ENCODE results near the gene NUDT4B. TPM values are rescaled to one million over a fixed set of nuclear protein-coding genes. Genes with fewer than 3 reads are reported as not detected.
"Not testable (repeated sequence)": the region's sequence is repeated elsewhere in the genome, so short reads cannot be mapped to it uniquely, and the experiment has no call there.

Gene NUDT4B
- total and polyA plus RNA-seq, 8 donors = 0.27 to 1.8 (median 0.42) TPM; not detected in 2

- H3K27ac ChIP-seq; intact Hi-C loops (cut with DNase I); H3K36me3 ChIP-seq; H3K9me3 ChIP-seq; H3K4me3 ChIP-seq; FAIRE-seq; DNase-seq; ATAC-seq; H3K27me3 ChIP-seq; H3K4me1 ChIP-seq: not testable (repeated sequence)
- WGBS, 2 donors = no CpG with 5 or more reads among the region's 2 CpGs
Observed at GRCh38 chr1:148722758-148723157, 25.8 kb upstream of the NUDT4B start.

DNA sequence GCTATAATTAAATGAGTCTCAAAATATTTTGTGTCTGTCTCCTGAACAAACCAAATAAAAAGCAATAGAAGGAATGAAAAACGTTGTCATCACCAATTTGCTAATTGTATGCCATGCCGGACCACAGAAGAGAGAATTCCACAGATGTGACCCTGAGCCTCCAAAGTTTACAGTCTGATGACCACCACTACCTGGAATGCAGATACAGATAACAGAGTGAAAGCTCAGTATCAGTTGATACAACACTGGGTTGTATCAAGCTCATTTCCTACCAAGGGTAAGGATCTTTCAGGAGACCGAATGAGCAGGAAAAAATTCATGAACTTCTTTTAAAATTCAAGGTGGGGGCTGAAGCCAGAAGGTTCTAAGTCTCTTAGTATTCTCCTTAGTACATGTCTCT is 25.1 kb upstream of the NUDT4B start:
- H3K4me3 ChIP-seq; FAIRE-seq; intact Hi-C loops (cut with DNase I); H3K36me3 ChIP-seq; DNase-seq; H3K27me3 ChIP-seq; H3K4me1 ChIP-seq; H3K9me3 ChIP-seq; H3K27ac ChIP-seq: not testable (repeated sequence)
- peak in 3 of 4 donors; percentile 58 to 83 (median 68) for ATAC-seq
- no CpG with 5 or more reads among the region's 3 CpGs for WGBS, 2 donors

GRCh38 chr1:148724872-148725271 is 23.7 kb upstream of the NUDT4B start:
- ATAC-seq = peak in 3 of 4 donors; percentile 47 to 67 (median 61)
- DNase-seq; H3K36me3 ChIP-seq; H3K4me1 ChIP-seq; H3K9me3 ChIP-seq; FAIRE-seq; H3K27me3 ChIP-seq; H3K27ac ChIP-seq; H3K4me3 ChIP-seq; intact Hi-C loops (cut with DNase I): not testable (repeated sequence)
- no CpG with 5 or more reads among the region's 3 CpGs for WGBS, 2 donors

DNA sequence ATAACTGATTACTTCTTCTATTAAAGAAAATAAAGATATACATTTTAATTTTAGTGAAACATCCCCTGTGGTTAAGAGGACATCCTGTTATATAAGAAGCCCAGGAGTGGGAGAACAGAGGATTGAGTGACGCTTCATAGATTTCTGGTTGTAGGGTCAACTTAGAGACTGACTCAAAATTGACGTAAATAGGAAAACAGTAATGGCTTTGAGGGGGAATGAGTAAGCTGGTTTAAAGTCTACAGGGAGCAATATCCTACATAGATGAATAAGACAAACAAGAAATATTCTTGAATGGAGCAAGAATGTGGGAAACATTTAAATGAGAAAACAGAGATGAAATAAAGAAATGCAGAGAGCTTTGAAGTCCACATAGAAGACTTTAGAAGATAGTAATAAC is 20.7 kb upstream of the NUDT4B start:
- not testable (repeated sequence) for ATAC-seq

DNA sequence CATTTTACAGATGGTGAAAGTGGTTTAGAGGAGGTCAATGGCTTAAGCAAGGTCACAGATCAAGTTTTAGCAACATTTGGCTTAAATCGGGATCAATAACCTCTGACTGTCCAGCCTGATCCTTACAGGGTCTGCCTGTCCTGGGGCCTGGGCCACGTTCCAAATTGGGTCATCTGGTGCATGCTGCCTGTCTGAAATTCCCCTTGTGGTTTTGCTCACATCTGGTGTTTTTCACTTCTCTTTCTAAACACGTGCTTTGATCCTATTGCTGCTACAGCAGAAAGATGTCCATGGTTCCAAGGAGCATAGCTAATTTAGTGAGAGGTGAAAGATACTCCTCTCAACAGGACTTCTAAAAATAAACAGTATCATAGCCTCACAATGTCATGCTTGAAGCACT is 19.4 kb upstream of the NUDT4B start:
- intact Hi-C loops (cut with DNase I); FAIRE-seq; H3K9me3 ChIP-seq; H3K36me3 ChIP-seq; H3K27ac ChIP-seq; H3K4me1 ChIP-seq; DNase-seq; H3K27me3 ChIP-seq; H3K4me3 ChIP-seq: not testable (repeated sequence)
- peak in 3 of 4 donors; percentile 39 to 56 (median 53) for ATAC-seq
- no CpG with 5 or more reads among the region's 3 CpGs for WGBS, 2 donors

More for the DNA sequence above, 20.7 kb upstream of the NUDT4B start:
- DNase-seq; H3K27me3 ChIP-seq; H3K4me3 ChIP-seq; H3K27ac ChIP-seq; intact Hi-C loops (cut with DNase I); H3K9me3 ChIP-seq; H3K4me1 ChIP-seq; FAIRE-seq; H3K36me3 ChIP-seq: not testable (repeated sequence)
- WGBS, 2 donors = no CpG with 5 or more reads among the region's 2 CpGs

- H3K4me3 ChIP-seq; H3K4me1 ChIP-seq; H3K36me3 ChIP-seq; DNase-seq; intact Hi-C loops (cut with DNase I); H3K9me3 ChIP-seq; H3K27ac ChIP-seq; H3K27me3 ChIP-seq: not testable (repeated sequence)
- peak; percentile 59 for FAIRE-seq
- peak in 2 of 4 donors; percentile 26 to 38 for ATAC-seq
- WGBS, 2 donors = no CpG with 5 or more reads among the region's 2 CpGs
Observed at GRCh38 chr1:148729541-148729940, 19.0 kb upstream of the NUDT4B start.

DNA sequence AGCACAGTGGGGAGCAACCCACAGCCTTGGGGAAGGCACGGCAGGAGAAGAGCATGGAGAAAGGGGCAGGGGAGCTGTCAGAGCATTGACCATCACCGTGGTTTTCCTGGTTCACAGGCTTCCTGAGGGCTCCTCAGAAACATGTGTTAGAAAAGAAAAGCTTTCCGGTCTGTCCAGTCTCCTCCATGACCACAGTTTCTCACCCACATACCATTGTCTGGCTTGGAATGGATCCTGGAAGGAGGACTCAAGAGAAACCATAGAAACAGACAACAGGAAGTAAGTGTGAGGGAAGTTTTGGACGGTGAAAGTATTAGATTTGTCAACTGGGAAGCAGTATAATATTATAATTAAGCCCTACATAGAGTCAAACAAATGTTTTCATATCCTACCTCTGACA is 16.3 kb upstream of the NUDT4B start:
- intact Hi-C loops (cut with DNase I); FAIRE-seq; H3K27ac ChIP-seq; H3K4me3 ChIP-seq; H3K4me1 ChIP-seq; H3K36me3 ChIP-seq; H3K9me3 ChIP-seq; H3K27me3 ChIP-seq; DNase-seq: not testable (repeated sequence)
- WGBS, 2 donors = no CpG with 5 or more reads among the region's 4 CpGs
- peak in 3 of 4 donors; percentile 36 to 49 (median 37) for ATAC-seq

DNA sequence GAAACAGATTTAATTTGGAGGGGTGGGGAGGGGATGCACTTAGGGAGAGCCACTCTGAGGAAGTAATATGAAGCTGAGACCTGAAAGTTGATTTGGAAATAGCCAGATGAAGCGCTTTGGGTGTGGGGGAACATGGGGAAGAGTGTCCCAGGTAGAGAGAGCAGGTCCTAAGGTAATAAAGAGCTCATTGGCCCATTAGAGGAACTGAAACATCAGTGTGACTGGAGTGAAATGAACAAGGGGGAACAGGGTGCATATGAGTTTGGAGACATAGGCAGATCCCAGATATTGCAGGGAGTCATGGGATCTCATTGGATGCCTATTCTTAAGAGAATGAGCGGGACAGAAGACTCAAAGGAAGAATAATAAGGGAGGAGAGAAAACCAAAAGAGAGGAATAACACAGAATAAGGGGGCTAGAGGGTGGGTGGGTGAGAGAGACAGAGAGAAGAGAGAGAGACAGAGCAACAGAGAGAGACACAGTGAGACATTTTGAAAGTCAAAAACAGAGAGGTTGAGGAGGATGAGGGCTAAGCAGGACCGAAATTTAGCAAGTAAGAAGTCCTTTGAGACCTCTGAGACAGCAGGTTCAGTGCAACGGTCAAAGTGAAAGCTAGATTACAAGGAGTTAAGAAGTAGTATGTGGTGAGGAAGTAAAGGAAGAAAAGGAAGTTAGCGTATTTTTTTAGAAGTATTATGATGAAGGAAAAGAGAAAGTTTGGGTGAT is 14.8 kb upstream of the NUDT4B start:
- FAIRE-seq; H3K9me3 ChIP-seq; intact Hi-C loops (cut with DNase I); H3K27me3 ChIP-seq; H3K36me3 ChIP-seq; DNase-seq; H3K4me1 ChIP-seq; H3K4me3 ChIP-seq; H3K27ac ChIP-seq: not testable (repeated sequence)
- ATAC-seq = peak in 1 of 4 donors; percentile 18
- WGBS, 2 donors = no CpG with 5 or more reads among the region's 5 CpGs

- no CpG with 5 or more reads among the region's 3 CpGs for WGBS, 2 donors
- H3K27ac ChIP-seq; H3K36me3 ChIP-seq; FAIRE-seq; ATAC-seq; intact Hi-C loops (cut with DNase I); DNase-seq; H3K9me3 ChIP-seq; H3K27me3 ChIP-seq; H3K4me3 ChIP-seq; H3K4me1 ChIP-seq: not testable (repeated sequence)
Observed at GRCh38 chr1:148734311-148734662, 14.3 kb upstream of the NUDT4B start.

DNA sequence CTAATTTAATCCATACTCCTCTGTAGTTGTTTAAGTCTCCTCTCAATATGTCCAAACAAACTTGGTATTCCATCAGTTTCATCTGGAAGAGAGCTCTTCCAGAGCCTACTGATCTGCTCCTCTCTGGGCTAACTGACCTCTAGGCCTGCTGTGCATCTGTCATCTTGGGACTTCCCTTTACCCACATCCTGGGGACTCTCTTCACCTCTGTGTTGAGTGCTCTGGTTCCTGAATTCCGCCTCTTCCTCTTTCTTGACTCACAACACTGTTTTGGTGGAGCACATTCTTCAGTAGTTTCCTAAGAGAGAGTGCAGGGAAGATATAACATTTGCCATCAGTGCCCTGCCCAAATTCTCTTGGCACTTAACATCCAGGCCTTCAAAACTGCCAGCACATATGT is 13.0 kb upstream of the NUDT4B start:
- H3K9me3 ChIP-seq; H3K27me3 ChIP-seq; H3K4me3 ChIP-seq; H3K4me1 ChIP-seq; DNase-seq; intact Hi-C loops (cut with DNase I); H3K36me3 ChIP-seq; H3K27ac ChIP-seq; FAIRE-seq: not testable (repeated sequence)
- peak in 3 of 4 donors; percentile 22 to 81 (median 66) for ATAC-seq
- WGBS, 2 donors = no CpG with 5 or more reads among the region's 1 CpG

DNA sequence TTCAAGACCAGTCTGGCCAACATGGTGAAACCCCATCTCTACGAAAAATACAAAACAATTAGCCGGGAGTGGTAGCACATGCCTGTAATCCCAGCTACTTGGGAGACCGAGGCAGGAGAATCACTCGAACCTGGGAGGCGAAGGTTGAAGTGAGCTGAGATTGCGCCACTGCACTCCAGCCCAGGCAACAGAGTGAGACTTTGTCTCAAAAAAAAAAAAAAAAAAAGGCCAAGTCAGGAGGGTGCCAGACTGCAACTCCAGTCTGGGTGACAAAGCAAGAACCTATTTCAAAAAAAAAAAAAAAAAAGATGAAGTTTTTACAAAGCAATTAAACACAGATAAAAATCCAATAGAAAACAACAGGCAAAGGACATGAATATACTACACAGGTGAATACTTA is 9.9 kb upstream of the NUDT4B start:
- H3K27ac ChIP-seq; DNase-seq; H3K4me3 ChIP-seq; H3K4me1 ChIP-seq; intact Hi-C loops (cut with DNase I); H3K9me3 ChIP-seq; FAIRE-seq; H3K27me3 ChIP-seq; H3K36me3 ChIP-seq; ATAC-seq: not testable (repeated sequence)
- WGBS, 2 donors = no CpG with 5 or more reads among the region's 6 CpGs

- H3K4me1 ChIP-seq; H3K4me3 ChIP-seq; H3K36me3 ChIP-seq; intact Hi-C loops (cut with DNase I); FAIRE-seq; H3K27me3 ChIP-seq; H3K27ac ChIP-seq; DNase-seq; H3K9me3 ChIP-seq: not testable (repeated sequence)
- WGBS, 2 donors = no CpG with 5 or more reads among the region's 4 CpGs
- ATAC-seq = peak in 1 of 4 donors; percentile 19
Observed at GRCh38 chr1:148743200-148743599, 5.4 kb upstream of the NUDT4B start.
